ENCODE measurements around the gene PSEN2.

PSEN2 gene

GRCh38 chr1:226870401-226871279, at the start of gene PSEN2:
PSEN2 (plus strand) TSS chr1:226870616; CDS start chr1:226881908, 11,292 bp downstream.
- Histone ChIP-seq H3K4me3 (ENCODE audit: low read length in 2 of 2) (peak within 1 kb of the TSS; percentile 73 to 81), H3K27me3 (ENCODE audit: control insufficient read depth in 2 of 2, insufficient read depth in 2 of 2, low read length in 2 of 2) (no peaks in the 10 kb centered on the region), H3K9me3 (ENCODE audit: control insufficient read depth in 2 of 2, low read length in 2 of 2) (no peaks in the 10 kb centered on the region), H3K36me3 (ENCODE audit: control insufficient read depth in 2 of 2, insufficient read depth in 2 of 2, low read length in 2 of 2) (no peaks in the 10 kb centered on the region), H3K27ac (ENCODE audit: low read depth in 2 of 2, low read length in 2 of 2) (peak within 1 kb of the TSS; percentile 58 to 69), H3K9ac (ENCODE audit: low read depth in 1 of 2, low read length in 2 of 2) (peak within 1 kb of the TSS; percentile 73 to 80), H3K4me1 (ENCODE audit: control insufficient read depth in 2 of 2, insufficient read depth in 2 of 2, low read length in 2 of 2) (peaks cover 10 to 17% of the 10 kb centered on the region in 2 donors)

- Histone ChIP-seq H3K27ac (ENCODE audit: low read depth in 2 of 2, low read length in 2 of 2) (peak overlapping the region; percentile 52 to 63), H3K9ac (ENCODE audit: low read depth in 1 of 2, low read length in 2 of 2) (no peak overlapping the region), H3K4me3 (ENCODE audit: low read length in 2 of 2) (no peak overlapping the region), H3K27me3 (ENCODE audit: control insufficient read depth in 2 of 2, insufficient read depth in 2 of 2, low read length in 2 of 2) (no peaks in the 10 kb centered on the region), H3K4me1 (ENCODE audit: control insufficient read depth in 2 of 2, insufficient read depth in 2 of 2, low read length in 2 of 2) (no peaks in the 10 kb centered on the region), H3K36me3 (ENCODE audit: control insufficient read depth in 2 of 2, insufficient read depth in 2 of 2, low read length in 2 of 2) (no peaks in the 10 kb centered on the region), H3K9me3 (ENCODE audit: control insufficient read depth in 2 of 2, low read length in 2 of 2) (no peaks in the 10 kb centered on the region)
These were observed 49.3 kb upstream of the PSEN2 start for GRCh38 chr1:226820941-226821718.

- H3K4me1 ChIP-seq (ENCODE audit: control insufficient read depth in 2 of 2, insufficient read depth in 2 of 2, low read length in 2 of 2): peaks cover 0 to under 1% of the 10 kb centered on the region in 2 donors
- no peaks in the 10 kb centered on the region for H3K36me3 ChIP-seq (ENCODE audit: control insufficient read depth in 2 of 2, insufficient read depth in 2 of 2, low read length in 2 of 2)
- H3K27ac ChIP-seq (ENCODE audit: low read depth in 2 of 2, low read length in 2 of 2): peak overlapping the region; percentile 52 to 62
- no peaks in the 10 kb centered on the region for H3K9me3 ChIP-seq (ENCODE audit: control insufficient read depth in 2 of 2, low read length in 2 of 2)
- H3K4me3 ChIP-seq (ENCODE audit: low read length in 2 of 2): no peak overlapping the region
- no peak overlapping the region for H3K9ac ChIP-seq (ENCODE audit: low read depth in 1 of 2, low read length in 2 of 2)
- no peaks in the 10 kb centered on the region for H3K27me3 ChIP-seq (ENCODE audit: control insufficient read depth in 2 of 2, insufficient read depth in 2 of 2, low read length in 2 of 2)
These were observed 48.7 kb upstream of the PSEN2 start for GRCh38 chr1:226821719-226822085.

- H3K36me3 ChIP-seq (ENCODE audit: control insufficient read depth in 2 of 2, insufficient read depth in 2 of 2, low read length in 2 of 2): no peaks in the 10 kb centered on the region
- H3K27me3 ChIP-seq (ENCODE audit: control insufficient read depth in 2 of 2, insufficient read depth in 2 of 2, low read length in 2 of 2): no peaks in the 10 kb centered on the region
- H3K9ac ChIP-seq (ENCODE audit: low read depth in 1 of 2, low read length in 2 of 2): no peak overlapping the region
- H3K4me3 ChIP-seq (ENCODE audit: low read length in 2 of 2): no peak overlapping the region
- no peaks in the 10 kb centered on the region for H3K9me3 ChIP-seq (ENCODE audit: control insufficient read depth in 2 of 2, low read length in 2 of 2)
- no peak overlapping the region for H3K27ac ChIP-seq (ENCODE audit: low read depth in 2 of 2, low read length in 2 of 2)
- H3K4me1 ChIP-seq (ENCODE audit: control insufficient read depth in 2 of 2, insufficient read depth in 2 of 2, low read length in 2 of 2): peaks cover 7 to 8% of the 10 kb centered on the region in 2 donors
These were observed 46.8 kb upstream of the PSEN2 start for GRCh38 chr1:226823643-226824042.

GRCh38 chr1:226825037-226825745, 45.2 kb upstream of the PSEN2 start:
- Histone ChIP-seq H3K27ac (ENCODE audit: low read depth in 2 of 2, low read length in 2 of 2) (no peak overlapping the region), H3K36me3 (ENCODE audit: control insufficient read depth in 2 of 2, insufficient read depth in 2 of 2, low read length in 2 of 2) (no peaks in the 10 kb centered on the region), H3K4me3 (ENCODE audit: low read length in 2 of 2) (no peak overlapping the region), H3K4me1 (ENCODE audit: control insufficient read depth in 2 of 2, insufficient read depth in 2 of 2, low read length in 2 of 2) (peaks cover 7 to 8% of the 10 kb centered on the region in 2 donors), H3K9me3 (ENCODE audit: control insufficient read depth in 2 of 2, low read length in 2 of 2) (no peaks in the 10 kb centered on the region), H3K27me3 (ENCODE audit: control insufficient read depth in 2 of 2, insufficient read depth in 2 of 2, low read length in 2 of 2) (no peaks in the 10 kb centered on the region), H3K9ac (ENCODE audit: low read depth in 1 of 2, low read length in 2 of 2) (no peak overlapping the region)

DNA sequence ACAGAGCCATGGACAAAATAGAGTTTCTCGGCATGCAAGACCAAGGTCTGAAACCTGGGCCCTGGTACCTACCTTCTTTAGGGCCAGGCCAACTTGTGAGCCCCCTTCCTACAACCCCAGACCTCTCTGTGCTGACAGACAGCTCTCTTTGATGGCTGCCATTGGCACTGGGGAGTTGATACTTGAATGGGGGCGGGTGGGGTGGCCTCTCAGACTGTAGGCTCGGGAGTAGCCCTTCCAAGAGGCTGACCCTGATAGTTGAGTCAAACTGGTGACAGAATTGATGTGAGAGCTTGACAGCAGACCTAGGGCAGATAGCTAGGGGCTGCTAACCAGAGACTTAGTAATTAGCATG, 44.7 kb upstream of the PSEN2 start:
- no peaks in the 10 kb centered on the region for H3K27me3 ChIP-seq (ENCODE audit: control insufficient read depth in 2 of 2, insufficient read depth in 2 of 2, low read length in 2 of 2)
- no peaks in the 10 kb centered on the region for H3K36me3 ChIP-seq (ENCODE audit: control insufficient read depth in 2 of 2, insufficient read depth in 2 of 2, low read length in 2 of 2)
- H3K4me1 ChIP-seq (ENCODE audit: control insufficient read depth in 2 of 2, insufficient read depth in 2 of 2, low read length in 2 of 2): peaks cover 7 to 8% of the 10 kb centered on the region in 2 donors
- no peak overlapping the region for H3K9ac ChIP-seq (ENCODE audit: low read depth in 1 of 2, low read length in 2 of 2)
- no peak overlapping the region for H3K27ac ChIP-seq (ENCODE audit: low read depth in 2 of 2, low read length in 2 of 2)
- H3K9me3 ChIP-seq (ENCODE audit: control insufficient read depth in 2 of 2, low read length in 2 of 2): no peaks in the 10 kb centered on the region
- no peak overlapping the region for H3K4me3 ChIP-seq (ENCODE audit: low read length in 2 of 2)

- Histone ChIP-seq H3K27ac (ENCODE audit: low read depth in 2 of 2, low read length in 2 of 2) (peak overlapping the region in 1 of 2 donors; percentile 71), H3K9me3 (ENCODE audit: control insufficient read depth in 2 of 2, low read length in 2 of 2) (no peaks in the 10 kb centered on the region), H3K27me3 (ENCODE audit: control insufficient read depth in 2 of 2, insufficient read depth in 2 of 2, low read length in 2 of 2) (no peaks in the 10 kb centered on the region), H3K4me3 (ENCODE audit: low read length in 2 of 2) (no peak overlapping the region), H3K9ac (ENCODE audit: low read depth in 1 of 2, low read length in 2 of 2) (no peak overlapping the region), H3K4me1 (ENCODE audit: control insufficient read depth in 2 of 2, insufficient read depth in 2 of 2, low read length in 2 of 2) (peaks cover 7 to 8% of the 10 kb centered on the region in 2 donors), H3K36me3 (ENCODE audit: control insufficient read depth in 2 of 2, insufficient read depth in 2 of 2, low read length in 2 of 2) (no peaks in the 10 kb centered on the region)
These were observed 43.7 kb upstream of the PSEN2 start for GRCh38 chr1:226826479-226827261.

DNA sequence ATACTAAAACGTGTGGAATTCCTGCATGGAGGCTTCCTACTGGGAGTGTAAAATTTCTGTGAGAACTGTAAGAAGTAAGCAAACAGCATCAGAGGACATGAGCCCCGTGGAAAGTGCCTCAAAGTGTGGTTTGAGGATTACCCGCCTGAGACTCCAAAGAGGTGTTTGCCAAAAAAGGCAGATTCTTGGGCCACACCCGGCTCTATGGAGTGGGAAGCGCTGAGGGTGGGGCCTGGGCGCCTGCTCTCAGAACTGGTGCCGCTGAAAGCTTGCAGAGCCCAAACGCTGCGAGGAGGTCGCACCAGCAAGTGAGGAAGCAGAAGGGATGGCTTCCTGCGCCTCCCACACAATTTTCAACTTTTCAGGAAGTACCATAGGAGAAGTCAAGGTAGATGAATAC, 43.0 kb upstream of the PSEN2 start:
- H3K27me3 ChIP-seq (ENCODE audit: control insufficient read depth in 2 of 2, insufficient read depth in 2 of 2, low read length in 2 of 2): no peaks in the 10 kb centered on the region
- peaks cover 7 to 8% of the 10 kb centered on the region in 2 donors for H3K4me1 ChIP-seq (ENCODE audit: control insufficient read depth in 2 of 2, insufficient read depth in 2 of 2, low read length in 2 of 2)
- H3K27ac ChIP-seq (ENCODE audit: low read depth in 2 of 2, low read length in 2 of 2): peak overlapping the region; percentile 57 to 71
- H3K9ac ChIP-seq (ENCODE audit: low read depth in 1 of 2, low read length in 2 of 2): peak overlapping the region; percentile 54 to 62
- peak overlapping the region in 1 of 2 donors; percentile 41 for H3K4me3 ChIP-seq (ENCODE audit: low read length in 2 of 2)
- no peaks in the 10 kb centered on the region for H3K36me3 ChIP-seq (ENCODE audit: control insufficient read depth in 2 of 2, insufficient read depth in 2 of 2, low read length in 2 of 2)
- H3K9me3 ChIP-seq (ENCODE audit: control insufficient read depth in 2 of 2, low read length in 2 of 2): no peaks in the 10 kb centered on the region

DNA sequence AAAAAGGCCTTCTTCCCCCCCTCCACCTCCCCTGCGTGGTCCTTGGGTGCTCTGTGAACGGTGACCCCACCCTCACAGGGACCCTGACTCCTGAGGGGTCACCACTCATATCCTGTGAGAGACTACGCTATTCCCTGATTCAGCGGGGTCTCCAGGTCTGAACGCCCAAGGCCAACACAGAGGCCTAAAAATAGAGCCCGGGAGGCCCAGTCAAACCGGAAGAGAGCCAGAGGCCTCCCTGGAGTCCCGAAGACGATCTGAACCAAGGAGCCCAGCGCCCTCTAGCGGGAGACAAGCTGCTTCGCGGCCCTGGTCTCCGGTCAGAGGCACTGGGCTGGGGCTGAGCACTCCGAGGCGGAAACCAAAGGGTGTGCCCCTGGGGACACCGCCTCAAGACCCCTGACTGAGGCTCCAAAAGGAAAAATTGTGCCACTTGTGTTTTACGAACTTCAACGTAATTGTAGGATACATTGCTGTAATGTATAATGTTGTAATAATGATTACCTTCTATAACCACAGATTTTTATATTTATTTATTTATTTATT, 42.4 kb upstream of the PSEN2 start:
- peaks cover 7 to 8% of the 10 kb centered on the region in 2 donors for H3K4me1 ChIP-seq (ENCODE audit: control insufficient read depth in 2 of 2, insufficient read depth in 2 of 2, low read length in 2 of 2)
- no peaks in the 10 kb centered on the region for H3K36me3 ChIP-seq (ENCODE audit: control insufficient read depth in 2 of 2, insufficient read depth in 2 of 2, low read length in 2 of 2)
- H3K9me3 ChIP-seq (ENCODE audit: control insufficient read depth in 2 of 2, low read length in 2 of 2): no peaks in the 10 kb centered on the region
- no peaks in the 10 kb centered on the region for H3K27me3 ChIP-seq (ENCODE audit: control insufficient read depth in 2 of 2, insufficient read depth in 2 of 2, low read length in 2 of 2)
- peak overlapping the region; percentile 54 to 62 for H3K9ac ChIP-seq (ENCODE audit: low read depth in 1 of 2, low read length in 2 of 2)
- peak overlapping the region; percentile 57 to 71 for H3K27ac ChIP-seq (ENCODE audit: low read depth in 2 of 2, low read length in 2 of 2)
- peak overlapping the region; percentile 41 to 54 for H3K4me3 ChIP-seq (ENCODE audit: low read length in 2 of 2)
